Activated T-helper 17 cell treated with anti-CD3 and anti-CD28 coated beads, Interleukin-2, amount 50 U/mL, for 72 hours (primary cell): Measurements from ENCODE around the gene IFIT1. TPM values are rescaled to one million over a fixed set of nuclear protein-coding genes. Genes with fewer than 3 reads are reported as not detected.
"Not testable (repeated sequence)": the region's sequence is repeated elsewhere in the genome, so short reads cannot be mapped to it uniquely, and the experiment has no call there.

Source experiments
- ATAC-seq: fragments of 150-1000 bp; cut with Tn5 transposase; replicated peaks from 2 replicates; pipeline ENCODE4 v1.10.0; 2021; ENCODE audit warnings: mild to moderate bottlenecking, moderate library complexity
- H3K27ac Mint-ChIP-seq: one replicate; pipeline ENCODE4 v1.8.0; 2022; ENCODE audit warnings: mixed read lengths
- H3K27me3 Mint-ChIP-seq: one replicate; pipeline ENCODE4 v1.8.0; 2022; ENCODE audit warnings: mixed read lengths
- H3K36me3 Mint-ChIP-seq: one replicate; pipeline ENCODE4 v1.8.0; 2022; ENCODE audit warnings: low read depth, mild to moderate bottlenecking, mixed read lengths
- H3K4me1 Mint-ChIP-seq: one replicate; pipeline ENCODE4 v1.8.0; 2022; ENCODE audit warnings: mixed read lengths
- H3K4me3 Mint-ChIP-seq: one replicate; pipeline ENCODE4 v1.8.0; 2022; ENCODE audit warnings: mild to moderate bottlenecking, mixed read lengths
- H3K9me3 Mint-ChIP-seq: one replicate; pipeline ENCODE4 v1.8.0; 2022; ENCODE audit warnings: mixed read lengths
- total RNA-seq, 2 donors: library from RNA; stranded (reverse); gene quantifications; one replicate each; pipeline ENCODE4 v1.2.3, GENCODE V29; 2022

Gene IFIT1
- total RNA-seq, 2 donors from 2014 or later = 0.58 to 0.84 TPM

- no peaks in the 10 kb centered on the region for H3K9me3 Mint-ChIP-seq
- no peak for ATAC-seq
- H3K36me3 Mint-ChIP-seq = no peaks in the 10 kb centered on the region
- no peak within 1 kb of the TSS for H3K27ac Mint-ChIP-seq
- H3K4me3 Mint-ChIP-seq = no peak within 1 kb of the TSS
- no peaks in the 10 kb centered on the region for H3K4me1 Mint-ChIP-seq
- no peaks in the 10 kb centered on the region for H3K27me3 Mint-ChIP-seq
Measured at GRCh38 chr10:89377705-89378637, 14.5 kb upstream of the IFIT1 start, which contains the start of gene IFIT1B. Gene IFIT1B (plus strand): TSS chr10:89378056. CDS start chr10:89378136, 80 bp downstream.

DNA sequence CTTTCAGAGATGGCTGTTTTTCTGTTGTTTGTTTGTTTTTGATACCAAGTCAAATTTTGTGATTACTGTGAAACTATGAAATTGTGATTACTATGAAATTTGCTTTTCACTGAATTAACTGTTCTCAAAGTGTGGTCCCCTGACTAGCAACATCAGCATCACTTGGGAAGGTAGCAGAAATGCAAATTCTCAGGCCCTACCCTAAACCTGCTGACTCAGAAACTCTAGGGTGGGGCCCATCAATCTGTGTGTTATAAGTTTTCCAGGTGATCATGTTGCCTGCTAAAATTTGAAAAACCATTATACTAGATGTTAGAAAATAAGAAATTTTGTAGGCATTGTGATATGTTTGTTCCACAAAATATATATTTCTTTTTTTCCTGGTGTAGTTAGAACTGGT lies 13.3 kb upstream of the IFIT1 start:
- Mint-ChIP-seq H3K36me3 (no peaks in the 10 kb centered on the region), H3K27me3 (no peaks in the 10 kb centered on the region), H3K27ac (no peak overlapping the region), H3K4me3 (no peak overlapping the region), H3K9me3 (no peaks in the 10 kb centered on the region), H3K4me1 (no peaks in the 10 kb centered on the region)
- no peak for ATAC-seq

GRCh38 chr10:89382757-89383156 lies 9.7 kb upstream of the IFIT1 start:
- Mint-ChIP-seq H3K36me3 (no peaks in the 10 kb centered on the region), H3K9me3 (no peaks in the 10 kb centered on the region), H3K27me3 (no peaks in the 10 kb centered on the region), H3K4me3 (no peak overlapping the region), H3K4me1 (no peaks in the 10 kb centered on the region), H3K27ac (no peak overlapping the region)
- ATAC-seq = peak; percentile 54

- H3K27ac Mint-ChIP-seq = no peak overlapping the region
- H3K4me3 Mint-ChIP-seq = no peak overlapping the region
- H3K27me3 Mint-ChIP-seq = no peaks in the 10 kb centered on the region
- H3K4me1 Mint-ChIP-seq = no peaks in the 10 kb centered on the region
- H3K36me3 Mint-ChIP-seq = no peaks in the 10 kb centered on the region
- no peak for ATAC-seq
- H3K9me3 Mint-ChIP-seq = no peaks in the 10 kb centered on the region
Measured at GRCh38 chr10:89384474-89385340, 7.7 kb upstream of the IFIT1 start.

GRCh38 chr10:89388806-89389205 lies 3.6 kb upstream of the IFIT1 start:
- no peaks in the 10 kb centered on the region for H3K27me3 Mint-ChIP-seq
- ATAC-seq = no peak

GRCh38 chr10:89389254-89389653 lies 3.2 kb upstream of the IFIT1 start:
- Mint-ChIP-seq H3K36me3 (no peaks in the 10 kb centered on the region), H3K4me3 (no peak overlapping the region), H3K27me3 (no peaks in the 10 kb centered on the region), H3K27ac (no peak overlapping the region), H3K9me3 (no peaks in the 10 kb centered on the region), H3K4me1 (peaks cover 8% of the 10 kb centered on the region)
- no peak for ATAC-seq

More at GRCh38 chr10:89388806-89389205, 3.6 kb upstream of the IFIT1 start:
- Mint-ChIP-seq H3K27ac (no peak overlapping the region), H3K4me1 (peaks cover 8% of the 10 kb centered on the region), H3K4me3 (no peak overlapping the region), H3K36me3 (no peaks in the 10 kb centered on the region), H3K9me3 (no peaks in the 10 kb centered on the region)

DNA sequence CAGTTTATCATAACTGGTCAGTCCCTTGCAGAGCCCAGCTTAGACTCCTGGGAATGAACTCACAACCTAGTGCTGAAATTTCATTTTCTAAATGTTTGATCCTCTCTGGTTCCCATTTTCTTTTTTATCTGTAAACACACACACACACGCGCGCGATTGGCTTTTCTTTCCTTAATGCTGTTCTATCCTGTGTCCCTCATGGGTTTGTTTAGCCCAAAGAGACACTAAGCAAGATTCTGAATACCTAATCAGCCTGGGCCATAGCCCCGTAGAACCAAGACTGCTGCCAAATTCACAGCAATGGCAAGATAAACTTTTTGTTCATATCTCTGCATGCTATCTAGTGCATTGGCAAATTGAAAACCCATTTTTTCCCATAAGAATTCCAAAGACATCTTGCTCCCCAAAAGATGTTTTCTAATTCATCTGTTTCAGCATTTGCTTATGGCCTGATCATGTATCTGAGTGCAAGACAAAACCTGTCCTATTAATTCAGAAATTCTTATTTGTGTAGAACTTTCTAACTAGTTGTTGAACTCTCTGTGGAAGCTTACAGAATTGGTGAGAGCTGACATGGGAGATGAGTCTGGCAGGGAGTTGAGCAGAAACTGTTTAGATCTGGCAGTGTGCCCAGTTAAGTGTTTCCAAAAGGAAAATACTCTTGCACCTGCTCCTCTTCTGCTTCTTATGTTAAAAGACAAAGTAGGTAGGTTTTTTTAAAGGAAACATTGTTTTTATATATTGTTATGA lies 1.8 kb upstream of the IFIT1 start:
- H3K36me3 Mint-ChIP-seq = no peaks in the 10 kb centered on the region
- H3K9me3 Mint-ChIP-seq = no peaks in the 10 kb centered on the region
- ATAC-seq = no peak
- H3K27me3 Mint-ChIP-seq = no peaks in the 10 kb centered on the region
- H3K4me1 Mint-ChIP-seq = peaks cover 8% of the 10 kb centered on the region
- H3K4me3 Mint-ChIP-seq = no peak overlapping the region
- no peak overlapping the region for H3K27ac Mint-ChIP-seq

GRCh38 chr10:89391226-89391576 lies 1.2 kb upstream of the IFIT1 start:
- H3K36me3 Mint-ChIP-seq, H3K27me3 Mint-ChIP-seq, H3K9me3 Mint-ChIP-seq, ATAC-seq, H3K4me3 Mint-ChIP-seq, H3K4me1 Mint-ChIP-seq, H3K27ac Mint-ChIP-seq: not testable (repeated sequence)

DNA sequence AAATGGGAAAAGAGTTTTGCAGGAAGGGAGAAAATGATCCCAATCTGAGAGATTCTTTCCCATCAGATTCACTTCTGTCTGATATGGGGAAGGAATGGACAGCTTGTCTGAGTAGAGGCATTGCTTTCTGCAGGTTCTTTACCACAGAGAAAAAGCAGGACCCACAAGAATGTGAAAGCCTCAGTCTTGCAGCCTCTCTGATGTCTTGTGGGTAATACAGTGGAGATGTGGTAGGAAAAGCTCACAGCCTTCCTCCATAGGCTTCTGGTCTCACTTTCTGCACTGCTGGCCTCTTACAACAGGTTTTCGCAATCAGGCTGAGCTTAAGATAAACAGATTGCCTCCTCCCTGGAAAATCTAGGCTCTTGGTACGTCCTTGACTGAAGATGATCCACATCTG lies 551 bp downstream of the IFIT1 start:
- Mint-ChIP-seq H3K27me3 (no peaks in the 10 kb centered on the region), H3K4me3 (peak overlapping the region; percentile 78), H3K27ac (peak overlapping the region; percentile 51), H3K36me3 (no peaks in the 10 kb centered on the region), H3K4me1 (peaks cover 8% of the 10 kb centered on the region), H3K9me3 (no peaks in the 10 kb centered on the region)
- peak; percentile 49 for ATAC-seq

- Mint-ChIP-seq H3K4me1 (peaks cover 8% of the 10 kb centered on the region), H3K27me3 (no peaks in the 10 kb centered on the region), H3K36me3 (no peaks in the 10 kb centered on the region), H3K9me3 (no peaks in the 10 kb centered on the region), H3K4me3 (no peak overlapping the region), H3K27ac (no peak overlapping the region)
- ATAC-seq = no peak
Measured at GRCh38 chr10:89393898-89394297, 1.5 kb downstream of the IFIT1 start.

GRCh38 chr10:89395141-89395540 lies 2.7 kb downstream of the IFIT1 start:
- ATAC-seq = no peak
- H3K27ac Mint-ChIP-seq = no peak overlapping the region
- no peaks in the 10 kb centered on the region for H3K27me3 Mint-ChIP-seq
- H3K9me3 Mint-ChIP-seq = no peaks in the 10 kb centered on the region
- H3K4me1 Mint-ChIP-seq = peaks cover 8% of the 10 kb centered on the region
- H3K36me3 Mint-ChIP-seq = no peaks in the 10 kb centered on the region
- no peak overlapping the region for H3K4me3 Mint-ChIP-seq

- H3K4me3 Mint-ChIP-seq = no peak overlapping the region
- H3K9me3 Mint-ChIP-seq = no peaks in the 10 kb centered on the region
- no peak for ATAC-seq
- H3K4me1 Mint-ChIP-seq = no peaks in the 10 kb centered on the region
- H3K36me3 Mint-ChIP-seq = peaks cover 4% of the 10 kb centered on the region
- no peaks in the 10 kb centered on the region for H3K27me3 Mint-ChIP-seq
- H3K27ac Mint-ChIP-seq = no peak overlapping the region
Measured at GRCh38 chr10:89398003-89398749, 5.8 kb downstream of the IFIT1 start.

DNA sequence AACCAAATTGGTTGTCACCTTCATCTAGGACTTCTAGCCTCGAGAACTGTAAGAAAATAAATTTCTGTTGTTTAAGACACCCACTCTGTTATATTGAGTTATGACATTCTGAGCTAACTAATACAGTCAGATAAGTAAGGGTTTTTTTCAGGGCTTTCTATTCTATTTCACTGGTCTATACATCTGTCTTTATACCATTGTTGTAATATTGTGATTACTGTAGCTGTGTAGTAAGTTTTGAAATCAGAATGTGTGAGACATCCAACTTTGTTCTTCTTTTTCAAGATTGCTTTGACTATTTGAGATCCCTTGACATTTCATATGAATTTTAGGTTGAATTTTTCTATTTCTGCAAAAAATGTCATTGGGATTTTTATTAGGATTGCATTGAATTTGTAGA lies 7.5 kb downstream of the IFIT1 start:
- Mint-ChIP-seq H3K36me3 (peaks cover 11% of the 10 kb centered on the region), H3K9me3 (no peaks in the 10 kb centered on the region), H3K4me1 (no peaks in the 10 kb centered on the region), H3K4me3 (no peak overlapping the region), H3K27ac (no peak overlapping the region), H3K27me3 (no peaks in the 10 kb centered on the region)
- no peak for ATAC-seq

DNA sequence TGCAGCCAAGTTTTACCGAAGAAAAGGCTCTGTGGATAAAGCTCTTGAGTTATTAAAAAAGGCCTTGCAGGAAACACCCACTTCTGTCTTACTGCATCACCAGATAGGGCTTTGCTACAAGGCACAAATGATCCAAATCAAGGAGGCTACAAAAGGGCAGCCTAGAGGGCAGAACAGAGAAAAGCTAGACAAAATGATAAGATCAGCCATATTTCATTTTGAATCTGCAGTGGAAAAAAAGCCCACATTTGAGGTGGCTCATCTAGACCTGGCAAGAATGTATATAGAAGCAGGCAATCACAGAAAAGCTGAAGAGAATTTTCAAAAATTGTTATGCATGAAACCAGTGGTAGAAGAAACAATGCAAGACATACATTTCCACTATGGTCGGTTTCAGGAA lies 10.6 kb downstream of the IFIT1 start:
- no peaks in the 10 kb centered on the region for H3K4me1 Mint-ChIP-seq
- no peak for ATAC-seq
- H3K36me3 Mint-ChIP-seq = peaks cover 11% of the 10 kb centered on the region
- no peak overlapping the region for H3K27ac Mint-ChIP-seq
- H3K4me3 Mint-ChIP-seq = no peak overlapping the region
- H3K9me3 Mint-ChIP-seq = no peaks in the 10 kb centered on the region
- no peaks in the 10 kb centered on the region for H3K27me3 Mint-ChIP-seq
